HG03159 (cell line): ENCODE results near the gene PEPD.

Experiments
- ATAC-seq: cut with Tn5 transposase; IDR thresholded peaks from one replicate; pipeline ENCODE4 v1.9.1; 2021; ENCODE audit warnings: mild to moderate bottlenecking, moderate library complexity; ENCODE audit not compliant: unreplicated experiment

PEPD gene

DNA sequence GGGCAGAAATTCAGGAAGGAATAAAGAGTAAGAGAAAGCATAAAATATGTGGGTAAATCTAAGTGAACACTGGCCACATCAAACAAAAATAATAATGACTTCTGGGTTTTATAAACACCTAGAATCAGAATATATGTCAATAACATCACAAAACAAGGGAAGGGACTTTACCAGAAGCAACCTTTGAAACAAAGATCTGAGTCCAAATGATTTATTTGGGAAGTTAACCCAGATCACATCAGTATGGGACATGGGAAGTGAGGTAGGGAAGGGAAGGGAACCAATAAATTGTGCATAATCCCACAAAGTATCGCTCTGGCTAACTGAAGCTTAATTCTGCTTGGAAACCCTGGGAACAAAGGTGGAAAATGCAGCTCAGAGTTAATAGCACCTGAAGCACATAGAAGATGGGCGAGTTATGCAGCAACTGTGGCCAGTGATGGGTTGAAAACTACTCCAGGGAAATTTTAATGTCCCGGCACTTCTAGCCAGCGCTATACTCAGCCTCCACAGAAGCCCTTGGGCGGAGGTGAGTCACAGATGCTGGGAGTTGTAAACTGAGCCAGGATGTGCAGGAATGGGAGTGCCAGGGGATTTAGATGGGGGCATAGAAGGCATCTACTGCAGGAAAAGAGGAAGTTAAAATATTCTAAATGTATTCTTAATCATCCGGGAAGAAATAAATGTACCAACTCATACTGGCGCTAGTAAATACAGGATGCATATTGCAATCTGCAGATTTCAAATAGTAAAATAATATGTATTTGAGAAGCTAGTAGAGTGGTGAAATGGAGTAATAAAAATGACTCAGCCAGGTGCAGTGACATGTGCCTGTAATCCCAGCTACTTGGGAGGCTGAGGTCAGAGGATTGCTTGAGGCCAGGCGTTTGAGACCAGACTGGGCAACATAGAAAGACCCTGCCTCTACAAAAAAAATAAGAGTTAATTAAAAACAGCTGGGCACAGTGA, 182.3 kb downstream of the PEPD start:
- ATAC-seq: no peak
